Right atrium auricular region (tissue), 2 donors: ENCODE measurements around the gene ANKRD55. TPM values are rescaled to one million over a fixed set of nuclear protein-coding genes. Genes with fewer than 3 reads are reported as not detected.
"Not testable (repeated sequence)": the region's sequence is repeated elsewhere in the genome, so short reads cannot be mapped to it uniquely, and the experiment has no call there.

Experiments
- DNase-seq: peaks from one replicate; pipeline ENCODE4 v3.0.0-alpha.2; 2019; ENCODE audit warnings: low spot score
- H3K27ac ChIP-seq, 2 donors: fragments of 200-600 bp; sonication (generic); 1 replicate in 1 of 2; 2 replicates in 1 of 2; pipeline ENCODE4 v1.5.1; 2016 to 2019
- H3K27me3 ChIP-seq, 2 donors: fragments of 200-600 bp; sonication (generic); one replicate each; pipeline versions ENCODE4 v1.5.1 to v1.6.0; 2017 to 2019
- H3K36me3 ChIP-seq: fragments of 200-600 bp; sonication (generic); one replicate; pipeline ENCODE4 v1.5.1; 2016
- H3K4me1 ChIP-seq, 2 donors: fragments of 200-600 bp; sonication (generic); one replicate each; pipeline versions ENCODE4 v1.5.1 to v1.6.0; 2017 to 2019
- H3K4me3 ChIP-seq, 2 donors: fragments of 200-600 bp; sonication (generic); 1 replicate in 1 of 2; 2 replicates in 1 of 2; pipeline ENCODE4 v1.5.1; 2017 to 2019; ENCODE audit warnings: mild to moderate bottlenecking in 1 of 2, moderate library complexity in 1 of 2
- H3K9me3 ChIP-seq, 2 donors: fragments of 200-600 bp; sonication (generic); one replicate each; pipeline ENCODE4 v1.5.1; 2019
- total RNA-seq, 2 donors: library from RNA; depleted of rRNA; stranded (reverse); fragments of >200 nt; gene quantifications; one replicate each; pipeline ENCODE4 v1.1.0, GENCODE V29; 2016
- TF ChIP-seq, protein P1 (sequence below), 2 donors: fragments of 200-600 bp; sonication (generic); IDR thresholded peaks; one replicate each; pipeline ENCODE4 v1.5.1; 2019; ENCODE audit warnings: antibody characterized with exemption in 2 of 2

Gene ANKRD55
- total RNA-seq, 2 donors from 2014 or later: 0.20 TPM; not detected in 1

DNA sequence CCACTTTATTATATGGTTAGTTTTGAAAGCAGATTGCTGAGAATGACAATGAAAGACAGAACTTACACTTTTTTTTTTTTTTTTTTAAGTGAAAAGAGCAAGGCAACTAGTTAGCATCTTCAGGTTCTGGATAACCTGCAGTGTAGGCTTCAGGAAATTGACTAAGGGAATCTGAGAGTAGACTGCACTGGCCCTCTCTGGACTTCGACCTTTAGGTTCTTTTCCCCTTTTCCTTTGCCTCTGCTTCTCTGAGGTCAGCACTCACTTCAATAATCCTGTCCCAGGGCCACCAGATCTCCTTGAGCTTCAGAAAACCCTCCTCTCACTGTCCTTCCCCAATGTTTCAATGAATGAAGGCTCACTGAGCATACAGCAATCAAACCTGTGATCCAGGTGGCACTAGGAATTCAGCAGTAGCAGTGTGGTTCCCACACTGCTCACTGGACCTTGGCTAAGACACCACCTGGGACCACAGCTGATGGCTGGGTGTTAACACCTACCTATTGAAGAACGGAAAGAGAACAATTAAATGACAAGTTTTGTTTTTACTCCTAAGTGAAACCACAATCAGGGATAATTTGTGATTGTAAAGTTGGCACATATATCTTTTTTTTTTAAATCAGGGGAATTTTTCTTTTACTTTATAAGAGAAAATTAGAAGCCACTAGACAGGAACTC is 152.6 kb downstream of the ANKRD55 start:
- TF ChIP-seq, protein P1, sequence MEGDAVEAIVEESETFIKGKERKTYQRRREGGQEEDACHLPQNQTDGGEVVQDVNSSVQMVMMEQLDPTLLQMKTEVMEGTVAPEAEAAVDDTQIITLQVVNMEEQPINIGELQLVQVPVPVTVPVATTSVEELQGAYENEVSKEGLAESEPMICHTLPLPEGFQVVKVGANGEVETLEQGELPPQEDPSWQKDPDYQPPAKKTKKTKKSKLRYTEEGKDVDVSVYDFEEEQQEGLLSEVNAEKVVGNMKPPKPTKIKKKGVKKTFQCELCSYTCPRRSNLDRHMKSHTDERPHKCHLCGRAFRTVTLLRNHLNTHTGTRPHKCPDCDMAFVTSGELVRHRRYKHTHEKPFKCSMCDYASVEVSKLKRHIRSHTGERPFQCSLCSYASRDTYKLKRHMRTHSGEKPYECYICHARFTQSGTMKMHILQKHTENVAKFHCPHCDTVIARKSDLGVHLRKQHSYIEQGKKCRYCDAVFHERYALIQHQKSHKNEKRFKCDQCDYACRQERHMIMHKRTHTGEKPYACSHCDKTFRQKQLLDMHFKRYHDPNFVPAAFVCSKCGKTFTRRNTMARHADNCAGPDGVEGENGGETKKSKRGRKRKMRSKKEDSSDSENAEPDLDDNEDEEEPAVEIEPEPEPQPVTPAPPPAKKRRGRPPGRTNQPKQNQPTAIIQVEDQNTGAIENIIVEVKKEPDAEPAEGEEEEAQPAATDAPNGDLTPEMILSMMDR (IDR thresholded peaks at IDR 0.05): no peak
- no peak for DNase-seq
- H3K27ac ChIP-seq: no peak overlapping the region
- H3K36me3 ChIP-seq: no peaks in the 10 kb centered on the region
- H3K27me3 ChIP-seq: no peaks in the 10 kb centered on the region
- peaks cover 0 to 24% of the 10 kb centered on the region in 2 donors for H3K4me1 ChIP-seq
- no peaks in the 10 kb centered on the region for H3K9me3 ChIP-seq
- H3K4me3 ChIP-seq: no peak overlapping the region

DNA sequence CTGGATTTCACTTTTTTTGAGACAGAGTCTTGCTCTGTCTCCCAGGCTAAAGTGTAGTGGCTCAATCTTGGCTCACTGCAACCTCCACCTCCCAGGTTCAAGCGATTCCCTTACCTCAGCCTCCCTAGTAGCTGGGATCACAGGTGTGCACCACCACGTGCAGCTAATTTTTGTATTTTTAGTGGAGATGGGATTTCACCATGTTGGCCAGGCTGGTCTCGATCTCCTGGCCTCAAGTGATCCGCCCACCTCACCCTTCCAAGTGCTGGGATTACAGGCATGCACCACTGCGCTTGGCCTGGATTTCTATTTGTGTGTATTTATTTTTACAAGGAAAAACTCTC is 154.0 kb downstream of the ANKRD55 start:
- not testable (repeated sequence) for DNase-seq, H3K27me3 ChIP-seq, H3K4me3 ChIP-seq, H3K36me3 ChIP-seq, H3K9me3 ChIP-seq
- H3K4me1 ChIP-seq: peaks cover 0 to 12% of the 10 kb centered on the region in 2 donors
- peak overlapping the region in 1 of 2 donors; percentile 64 for H3K27ac ChIP-seq

DNA sequence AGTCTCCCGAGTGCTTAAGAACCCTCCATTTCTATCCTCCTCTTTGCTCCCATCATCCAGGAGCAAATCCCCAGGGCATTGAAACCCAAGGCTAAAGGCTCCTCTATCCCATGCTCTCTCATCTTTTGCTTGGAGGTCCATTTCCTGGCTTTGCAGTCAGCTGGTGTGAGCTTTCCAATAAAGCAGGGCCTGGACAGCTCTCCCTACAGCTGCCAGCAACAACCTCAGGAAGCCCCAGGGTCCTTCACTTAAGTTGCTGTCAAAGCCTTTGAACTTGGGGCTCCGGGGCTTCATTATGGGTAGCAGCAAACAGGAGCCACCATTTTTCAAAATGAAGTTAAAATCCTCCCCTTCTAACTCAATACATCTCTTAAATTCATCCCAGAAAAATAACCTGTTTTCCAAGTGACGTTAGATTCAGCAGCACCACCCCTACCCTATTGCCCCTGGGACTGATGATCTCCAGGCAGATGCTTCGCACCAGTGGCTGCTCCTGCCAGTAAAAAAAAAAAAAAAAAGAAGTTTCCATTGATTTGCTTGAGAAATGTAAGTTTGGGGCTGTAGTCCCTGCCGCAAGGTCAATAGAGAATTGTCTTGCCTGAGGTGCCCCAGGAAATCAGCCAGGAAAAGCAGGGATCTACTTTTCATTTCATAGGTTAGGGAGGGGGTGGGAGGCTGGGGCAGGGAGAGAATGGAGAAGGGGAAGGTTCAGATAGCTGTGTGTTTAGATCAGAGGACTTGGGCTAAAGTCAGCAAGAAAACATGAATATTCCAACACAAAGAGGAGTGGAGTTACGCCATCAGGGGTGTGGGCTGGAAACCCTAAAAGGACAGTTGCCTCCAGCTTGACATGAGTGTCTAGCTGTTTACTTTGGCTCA is 154.6 kb downstream of the ANKRD55 start:
- Histone ChIP-seq H3K27me3 (no peaks in the 10 kb centered on the region), H3K36me3 (no peaks in the 10 kb centered on the region), H3K27ac (peak overlapping the region; percentile 26 to 64), H3K4me3 (no peak overlapping the region), H3K9me3 (no peaks in the 10 kb centered on the region), H3K4me1 (peaks cover 0 to 12% of the 10 kb centered on the region in 2 donors)
- DNase-seq: peak; percentile 79
- TF ChIP-seq, protein P1 (IDR thresholded peaks at IDR 0.05): no peak

DNA sequence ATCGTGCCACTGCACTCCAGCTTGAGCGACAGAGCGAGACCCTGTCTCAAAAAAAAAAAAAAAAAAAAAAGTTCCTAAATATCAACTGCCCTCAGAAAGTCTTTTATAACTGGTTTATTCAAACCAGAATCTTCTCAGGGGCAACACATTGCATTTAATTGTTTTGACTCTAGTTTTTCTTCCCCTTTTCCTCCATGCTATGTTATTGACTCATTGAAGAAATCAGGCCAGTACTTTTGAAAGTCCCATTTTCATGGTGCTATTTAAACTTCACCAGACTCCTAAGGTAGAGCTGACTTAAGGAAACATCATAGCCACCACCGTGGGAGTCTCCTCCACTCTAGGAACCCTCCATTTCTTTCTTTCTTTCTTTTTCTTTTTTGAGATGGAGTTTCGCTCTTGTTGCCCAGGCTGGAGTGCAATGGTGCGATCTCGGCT is 155.3 kb downstream of the ANKRD55 start:
- peak overlapping the region in 1 of 2 donors; percentile 64 for H3K27ac ChIP-seq
- H3K4me1 ChIP-seq: peaks cover 0 to 12% of the 10 kb centered on the region in 2 donors
- no peak overlapping the region for H3K4me3 ChIP-seq
- no peaks in the 10 kb centered on the region for H3K27me3 ChIP-seq
- TF ChIP-seq, protein P1 (IDR thresholded peaks at IDR 0.05): no peak
- no peak for DNase-seq
- H3K36me3 ChIP-seq: no peaks in the 10 kb centered on the region
- H3K9me3 ChIP-seq: no peaks in the 10 kb centered on the region

DNA sequence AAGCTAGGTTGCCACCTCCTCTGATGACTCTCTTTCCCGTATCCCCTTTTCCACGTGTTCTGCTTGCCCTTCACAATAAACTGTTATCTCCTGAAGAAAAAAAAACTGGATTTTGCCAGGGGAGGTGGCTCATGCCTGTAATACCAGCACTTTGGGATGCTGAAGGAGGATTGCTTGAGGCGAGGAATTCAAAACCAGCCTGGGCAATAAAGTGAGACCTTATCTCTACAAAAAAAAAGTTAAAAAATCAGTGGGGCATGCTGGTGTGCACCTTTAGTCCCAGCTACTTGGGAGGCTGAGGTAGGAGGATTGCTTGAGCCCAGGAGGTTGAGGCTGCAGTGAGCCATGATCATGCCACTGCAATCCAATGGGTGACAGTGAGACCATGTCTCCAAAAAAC is 156.6 kb downstream of the ANKRD55 start:
- peak overlapping the region in 1 of 2 donors; percentile 70 for H3K27ac ChIP-seq
- H3K36me3 ChIP-seq: no peaks in the 10 kb centered on the region
- TF ChIP-seq, protein P1 (IDR thresholded peaks at IDR 0.05): no peak
- H3K9me3 ChIP-seq: no peaks in the 10 kb centered on the region
- no peaks in the 10 kb centered on the region for H3K27me3 ChIP-seq
- H3K4me3 ChIP-seq: no peak overlapping the region
- no peak for DNase-seq
- H3K4me1 ChIP-seq: peaks cover 0 to 20% of the 10 kb centered on the region in 2 donors

DNA sequence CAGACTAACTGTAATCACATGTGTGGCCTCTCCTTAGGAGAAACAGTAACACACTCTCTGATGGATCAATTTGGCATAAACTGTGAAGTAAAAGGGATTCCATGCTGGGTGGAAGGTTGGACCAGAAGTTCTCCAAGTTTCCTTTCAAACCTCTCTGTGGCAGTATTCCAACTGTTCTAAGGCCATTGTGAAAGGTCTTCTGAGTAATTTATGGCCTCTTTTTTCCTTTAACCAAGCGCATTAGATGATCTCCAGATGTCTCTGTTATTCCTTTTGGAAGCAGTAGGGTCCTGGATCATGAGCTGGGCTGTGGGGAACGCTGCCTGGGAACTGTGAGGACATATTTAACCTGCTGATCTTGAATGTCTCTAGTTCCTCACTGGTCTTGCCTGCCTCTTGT is 157.8 kb downstream of the ANKRD55 start:
- Histone ChIP-seq H3K4me3 (no peak overlapping the region), H3K4me1 (peaks cover 0 to 29% of the 10 kb centered on the region in 2 donors), H3K9me3 (no peaks in the 10 kb centered on the region), H3K27me3 (no peaks in the 10 kb centered on the region), H3K27ac (peak overlapping the region; percentile 51 to 70), H3K36me3 (no peaks in the 10 kb centered on the region)
- TF ChIP-seq, protein P1 (IDR thresholded peaks at IDR 0.05): no peak
- DNase-seq: peak; percentile 69
